HepG2 (cell line): ENCODE data around the gene SP140L. TPM values are rescaled to one million over a fixed set of nuclear protein-coding genes. Genes with fewer than 3 reads are reported as not detected.

Source experiments
- HDAC1 ChIP-seq: sonication (generic); formaldehyde crosslinking; IDR thresholded peaks from 2 replicates; pipeline ENCODE4 v1.5.1; 2020; ENCODE audit warnings: mild to moderate bottlenecking, missing genetic modification reagents
- JDP2 ChIP-seq: sonication (generic); formaldehyde crosslinking; IDR thresholded peaks from 2 replicates; pipeline ENCODE4 v1.8.1; 2022; ENCODE audit warnings: missing genetic modification reagents, borderline replicate concordance
- KLF15 ChIP-seq: sonication (generic); formaldehyde crosslinking; IDR thresholded peaks from 2 replicates; pipeline ENCODE4 v1.8.1; 2023; ENCODE audit warnings: borderline replicate concordance, mild to moderate bottlenecking, inconsistent platforms, missing genetic modification reagents, mixed read lengths
- MTA1 ChIP-seq: sonication (generic); formaldehyde crosslinking; IDR thresholded peaks from 2 replicates; pipeline ENCODE4 v1.4.0; 2020; ENCODE audit warnings: missing genetic modification reagents, mild to moderate bottlenecking, borderline replicate concordance
- SMYD3 ChIP-seq: sonication (generic); formaldehyde crosslinking; IDR thresholded peaks from 2 replicates; pipeline ENCODE4 v1.8.1; 2023; ENCODE audit warnings: mild to moderate bottlenecking, missing genetic modification reagents
- SOX5 ChIP-seq: IDR thresholded peaks from 2 replicates; pipeline ENCODE4 v1.6.1; 2016; ENCODE audit warnings: borderline replicate concordance
- ZBTB3 ChIP-seq: sonication (generic); formaldehyde crosslinking; IDR thresholded peaks from 2 replicates; pipeline ENCODE4 v1.4.0; 2020; ENCODE audit warnings: low read depth, mild to moderate bottlenecking, moderate library complexity, missing genetic modification reagents, borderline replicate concordance
- ZNF709 ChIP-seq: sonication (generic); formaldehyde crosslinking; IDR thresholded peaks from 2 replicates; pipeline ENCODE4 v1.5.0; 2020; ENCODE audit warnings: mild to moderate bottlenecking, missing genetic modification reagents
- ZNF792 ChIP-seq: IDR thresholded peaks from 2 replicates; pipeline ENCODE4 v1.6.1; 2016
- polyA plus RNA-seq, 8 experiments: library from polyadenylated mRNA; depleted of rRNA in 3 of 8; stranded (reverse) in 7 of 8; unstranded in 1 of 8; fragments of >200 nt; fragmentation: Illumina TruSeq in 4 of 8; extraction: Trizol in 4 of 8; gene quantifications; 2 replicates each; pipeline versions ENCODE4 v1.2.1 to v1.2.3, GENCODE V29; 2011 to 2016; ENCODE audit warnings: low read depth in 4 of 8, missing spikeins in 1 of 8, mixed read lengths in 1 of 8; ENCODE audit not compliant: insufficient read depth in 1 of 8
- total RNA-seq, 5 experiments: library from RNA; depleted of rRNA; stranded (reverse); fragments of >200 nt; fragmentation: Illumina TruSeq; extraction: Trizol; gene quantifications; 2 replicates each; pipeline ENCODE4 v1.2.3, GENCODE V29; 2016; ENCODE audit warnings: low read depth in 1 of 5
- TF ChIP-seq, protein P1 (sequence below): IDR thresholded peaks from 2 replicates; pipeline ENCODE4 v1.6.1; 2016; ENCODE audit warnings: missing compliant biosample characterization, missing genetic modification reagents, borderline replicate concordance
- TF ChIP-seq, protein P2 (sequence below): sonication (generic); formaldehyde crosslinking; IDR thresholded peaks from 2 replicates; pipeline ENCODE4 v1.4.0; 2020; ENCODE audit warnings: missing genetic modification reagents, borderline replicate concordance
- TF ChIP-seq, protein P3 (sequence below): sonication (generic); formaldehyde crosslinking; conservative IDR thresholded peaks from 2 replicates; pipeline ENCODE4 v1.8.1; 2023; ENCODE audit warnings: missing genetic modification reagents
- TF ChIP-seq, protein P4 (sequence below): sonication (generic); formaldehyde crosslinking; IDR thresholded peaks from 2 replicates; pipeline ENCODE4 v1.5.1; 2020; ENCODE audit warnings: missing genetic modification reagents, mild to moderate bottlenecking, borderline replicate concordance
- TF ChIP-seq, protein P5 (sequence below): sonication (generic); formaldehyde crosslinking; IDR thresholded peaks from 2 replicates; pipeline ENCODE4 v1.4.0; 2020; ENCODE audit warnings: missing genetic modification reagents
- TF ChIP-seq, protein P6 (sequence below): sonication (generic); formaldehyde crosslinking; IDR thresholded peaks from 2 replicates; pipeline ENCODE4 v1.5.0; 2020; ENCODE audit warnings: mild to moderate bottlenecking, missing genetic modification reagents

The SP140L gene
- total and polyA plus RNA-seq, 2 of the 13 experiments (the other 11 are each of a cell fraction or from before 2014, with no cell fraction given) = 10.9 to 17.5 TPM

DNA sequence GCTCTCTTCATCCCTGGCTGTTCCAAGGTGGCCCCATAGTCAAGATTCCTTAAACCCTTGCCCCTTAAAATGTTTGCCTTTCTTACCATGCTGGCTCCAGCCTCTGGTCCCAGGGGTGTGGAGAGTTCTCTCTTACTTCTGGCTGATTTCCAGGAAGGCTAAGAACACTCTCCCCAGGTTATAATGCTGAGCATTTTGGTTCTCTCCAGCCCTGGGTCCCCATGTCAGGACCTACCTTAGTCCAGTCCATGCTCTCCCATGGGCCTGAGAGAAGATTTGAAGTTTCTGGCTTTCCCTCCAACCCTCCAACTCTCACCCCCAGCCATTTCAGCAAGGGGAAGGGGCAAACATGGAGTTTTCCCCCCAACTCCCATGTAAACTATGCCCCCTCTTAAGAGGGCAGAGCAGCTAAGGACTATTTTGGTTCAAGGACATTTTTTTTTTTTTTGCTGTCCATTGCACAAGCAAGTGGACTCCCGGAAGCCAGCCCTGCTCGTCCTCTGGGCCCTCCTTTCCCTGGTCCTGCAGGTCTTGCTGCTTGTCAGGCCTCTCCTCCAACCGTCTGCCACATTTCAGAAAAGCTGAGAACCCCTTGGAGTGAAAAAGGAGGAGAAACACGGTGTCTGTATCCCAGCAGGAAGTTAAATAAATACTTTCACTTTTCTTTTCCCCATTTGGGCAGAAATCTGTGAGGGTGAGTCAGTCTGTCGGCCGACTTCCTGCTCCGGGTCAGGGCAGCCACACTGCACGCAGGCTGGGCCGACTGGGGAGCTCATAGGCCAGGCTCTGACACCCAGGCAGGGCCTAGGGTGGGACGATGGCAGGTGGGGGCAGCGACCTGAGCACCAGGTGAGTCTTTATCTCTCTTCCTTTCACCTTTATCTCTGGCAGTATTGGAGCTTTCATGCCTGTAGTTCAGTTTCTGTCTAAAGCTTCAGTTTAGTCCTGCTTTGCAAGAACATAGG is at the start of gene SP140L (continued):
- TF ChIP-seq, protein P1, sequence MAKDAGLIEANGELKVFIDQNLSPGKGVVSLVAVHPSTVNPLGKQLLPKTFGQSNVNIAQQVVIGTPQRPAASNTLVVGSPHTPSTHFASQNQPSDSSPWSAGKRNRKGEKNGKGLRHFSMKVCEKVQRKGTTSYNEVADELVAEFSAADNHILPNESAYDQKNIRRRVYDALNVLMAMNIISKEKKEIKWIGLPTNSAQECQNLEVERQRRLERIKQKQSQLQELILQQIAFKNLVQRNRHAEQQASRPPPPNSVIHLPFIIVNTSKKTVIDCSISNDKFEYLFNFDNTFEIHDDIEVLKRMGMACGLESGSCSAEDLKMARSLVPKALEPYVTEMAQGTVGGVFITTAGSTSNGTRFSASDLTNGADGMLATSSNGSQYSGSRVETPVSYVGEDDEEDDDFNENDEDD (CRISPR knock-in tag) = 0 out of 2 replicates have a peak, but pooled peaks have one; percentile 38
- no peak for TF ChIP-seq SMYD3 (CRISPR knock-in tag)
- TF ChIP-seq HDAC1 (CRISPR knock-in tag) = peak; percentile 81; the same call in 1 of the 2 replicates
- no peak for TF ChIP-seq JDP2 (CRISPR knock-in tag)
- peak; percentile 62; the same call in 1 of the 2 replicates for TF ChIP-seq ZNF709 (CRISPR knock-in tag)
- peak; percentile 76 for TF ChIP-seq ZNF792 (CRISPR knock-in tag)
- TF ChIP-seq ZBTB3 = no peak
- no peak; the same call in 1 of the 2 replicates for TF ChIP-seq MTA1
- TF ChIP-seq, protein P2, sequence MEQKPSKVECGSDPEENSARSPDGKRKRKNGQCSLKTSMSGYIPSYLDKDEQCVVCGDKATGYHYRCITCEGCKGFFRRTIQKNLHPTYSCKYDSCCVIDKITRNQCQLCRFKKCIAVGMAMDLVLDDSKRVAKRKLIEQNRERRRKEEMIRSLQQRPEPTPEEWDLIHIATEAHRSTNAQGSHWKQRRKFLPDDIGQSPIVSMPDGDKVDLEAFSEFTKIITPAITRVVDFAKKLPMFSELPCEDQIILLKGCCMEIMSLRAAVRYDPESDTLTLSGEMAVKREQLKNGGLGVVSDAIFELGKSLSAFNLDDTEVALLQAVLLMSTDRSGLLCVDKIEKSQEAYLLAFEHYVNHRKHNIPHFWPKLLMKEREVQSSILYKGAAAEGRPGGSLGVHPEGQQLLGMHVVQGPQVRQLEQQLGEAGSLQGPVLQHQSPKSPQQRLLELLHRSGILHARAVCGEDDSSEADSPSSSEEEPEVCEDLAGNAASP (CRISPR knock-in tag) = 0 out of 2 replicates have a peak, but pooled peaks have one; percentile 14
- TF ChIP-seq KLF15 (CRISPR knock-in tag) = no peak
- TF ChIP-seq SOX5 (CRISPR knock-in tag) = peak; percentile 55; the same call in 1 of the 2 replicates
- TF ChIP-seq, protein P3, sequence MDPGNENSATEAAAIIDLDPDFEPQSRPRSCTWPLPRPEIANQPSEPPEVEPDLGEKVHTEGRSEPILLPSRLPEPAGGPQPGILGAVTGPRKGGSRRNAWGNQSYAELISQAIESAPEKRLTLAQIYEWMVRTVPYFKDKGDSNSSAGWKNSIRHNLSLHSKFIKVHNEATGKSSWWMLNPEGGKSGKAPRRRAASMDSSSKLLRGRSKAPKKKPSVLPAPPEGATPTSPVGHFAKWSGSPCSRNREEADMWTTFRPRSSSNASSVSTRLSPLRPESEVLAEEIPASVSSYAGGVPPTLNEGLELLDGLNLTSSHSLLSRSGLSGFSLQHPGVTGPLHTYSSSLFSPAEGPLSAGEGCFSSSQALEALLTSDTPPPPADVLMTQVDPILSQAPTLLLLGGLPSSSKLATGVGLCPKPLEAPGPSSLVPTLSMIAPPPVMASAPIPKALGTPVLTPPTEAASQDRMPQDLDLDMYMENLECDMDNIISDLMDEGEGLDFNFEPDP (CRISPR knock-in tag) = no peak
- TF ChIP-seq, protein P4, sequence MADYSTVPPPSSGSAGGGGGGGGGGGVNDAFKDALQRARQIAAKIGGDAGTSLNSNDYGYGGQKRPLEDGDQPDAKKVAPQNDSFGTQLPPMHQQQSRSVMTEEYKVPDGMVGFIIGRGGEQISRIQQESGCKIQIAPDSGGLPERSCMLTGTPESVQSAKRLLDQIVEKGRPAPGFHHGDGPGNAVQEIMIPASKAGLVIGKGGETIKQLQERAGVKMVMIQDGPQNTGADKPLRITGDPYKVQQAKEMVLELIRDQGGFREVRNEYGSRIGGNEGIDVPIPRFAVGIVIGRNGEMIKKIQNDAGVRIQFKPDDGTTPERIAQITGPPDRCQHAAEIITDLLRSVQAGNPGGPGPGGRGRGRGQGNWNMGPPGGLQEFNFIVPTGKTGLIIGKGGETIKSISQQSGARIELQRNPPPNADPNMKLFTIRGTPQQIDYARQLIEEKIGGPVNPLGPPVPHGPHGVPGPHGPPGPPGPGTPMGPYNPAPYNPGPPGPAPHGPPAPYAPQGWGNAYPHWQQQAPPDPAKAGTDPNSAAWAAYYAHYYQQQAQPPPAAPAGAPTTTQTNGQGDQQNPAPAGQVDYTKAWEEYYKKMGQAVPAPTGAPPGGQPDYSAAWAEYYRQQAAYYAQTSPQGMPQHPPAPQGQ (CRISPR knock-in tag) = no peak
- TF ChIP-seq, protein P5, sequence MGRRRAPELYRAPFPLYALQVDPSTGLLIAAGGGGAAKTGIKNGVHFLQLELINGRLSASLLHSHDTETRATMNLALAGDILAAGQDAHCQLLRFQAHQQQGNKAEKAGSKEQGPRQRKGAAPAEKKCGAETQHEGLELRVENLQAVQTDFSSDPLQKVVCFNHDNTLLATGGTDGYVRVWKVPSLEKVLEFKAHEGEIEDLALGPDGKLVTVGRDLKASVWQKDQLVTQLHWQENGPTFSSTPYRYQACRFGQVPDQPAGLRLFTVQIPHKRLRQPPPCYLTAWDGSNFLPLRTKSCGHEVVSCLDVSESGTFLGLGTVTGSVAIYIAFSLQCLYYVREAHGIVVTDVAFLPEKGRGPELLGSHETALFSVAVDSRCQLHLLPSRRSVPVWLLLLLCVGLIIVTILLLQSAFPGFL (CRISPR knock-in tag) = no peak
- TF ChIP-seq, protein P6, sequence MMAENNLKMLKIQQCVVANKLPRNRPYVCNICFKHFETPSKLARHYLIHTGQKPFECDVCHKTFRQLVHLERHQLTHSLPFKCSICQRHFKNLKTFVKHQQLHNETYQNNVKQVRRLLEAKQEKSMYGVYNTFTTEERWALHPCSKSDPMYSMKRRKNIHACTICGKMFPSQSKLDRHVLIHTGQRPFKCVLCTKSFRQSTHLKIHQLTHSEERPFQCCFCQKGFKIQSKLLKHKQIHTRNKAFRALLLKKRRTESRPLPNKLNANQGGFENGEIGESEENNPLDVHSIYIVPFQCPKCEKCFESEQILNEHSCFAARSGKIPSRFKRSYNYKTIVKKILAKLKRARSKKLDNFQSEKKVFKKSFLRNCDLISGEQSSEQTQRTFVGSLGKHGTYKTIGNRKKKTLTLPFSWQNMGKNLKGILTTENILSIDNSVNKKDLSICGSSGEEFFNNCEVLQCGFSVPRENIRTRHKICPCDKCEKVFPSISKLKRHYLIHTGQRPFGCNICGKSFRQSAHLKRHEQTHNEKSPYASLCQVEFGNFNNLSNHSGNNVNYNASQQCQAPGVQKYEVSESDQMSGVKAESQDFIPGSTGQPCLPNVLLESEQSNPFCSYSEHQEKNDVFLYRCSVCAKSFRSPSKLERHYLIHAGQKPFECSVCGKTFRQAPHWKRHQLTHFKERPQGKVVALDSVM (CRISPR knock-in tag) = no peak
